HepG2 (cell line): Measurements from ENCODE around the gene JSRP1.

Experiments used
- ZBTB7A ChIP-seq: sonication (generic); formaldehyde crosslinking; IDR thresholded peaks from 2 replicates; pipeline ENCODE4 v1.8.0; 2022; ENCODE audit warnings: mild to moderate bottlenecking, missing genetic modification reagents
- TF ChIP-seq, protein P1 (sequence below): IDR thresholded peaks from 2 replicates; pipeline ENCODE4 v1.6.1; 2012; ENCODE audit warnings: inconsistent platforms

- TF ChIP-seq ZBTB7A (CRISPR knock-in tag): no peak
- TF ChIP-seq, protein P1, sequence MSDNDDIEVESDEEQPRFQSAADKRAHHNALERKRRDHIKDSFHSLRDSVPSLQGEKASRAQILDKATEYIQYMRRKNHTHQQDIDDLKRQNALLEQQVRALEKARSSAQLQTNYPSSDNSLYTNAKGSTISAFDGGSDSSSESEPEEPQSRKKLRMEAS: no peak
These were observed 28.6 kb downstream of the JSRP1 start for GRCh38 chr19:2227415-2228156.
